ENCODE results near the gene FKBP5.

DNA sequence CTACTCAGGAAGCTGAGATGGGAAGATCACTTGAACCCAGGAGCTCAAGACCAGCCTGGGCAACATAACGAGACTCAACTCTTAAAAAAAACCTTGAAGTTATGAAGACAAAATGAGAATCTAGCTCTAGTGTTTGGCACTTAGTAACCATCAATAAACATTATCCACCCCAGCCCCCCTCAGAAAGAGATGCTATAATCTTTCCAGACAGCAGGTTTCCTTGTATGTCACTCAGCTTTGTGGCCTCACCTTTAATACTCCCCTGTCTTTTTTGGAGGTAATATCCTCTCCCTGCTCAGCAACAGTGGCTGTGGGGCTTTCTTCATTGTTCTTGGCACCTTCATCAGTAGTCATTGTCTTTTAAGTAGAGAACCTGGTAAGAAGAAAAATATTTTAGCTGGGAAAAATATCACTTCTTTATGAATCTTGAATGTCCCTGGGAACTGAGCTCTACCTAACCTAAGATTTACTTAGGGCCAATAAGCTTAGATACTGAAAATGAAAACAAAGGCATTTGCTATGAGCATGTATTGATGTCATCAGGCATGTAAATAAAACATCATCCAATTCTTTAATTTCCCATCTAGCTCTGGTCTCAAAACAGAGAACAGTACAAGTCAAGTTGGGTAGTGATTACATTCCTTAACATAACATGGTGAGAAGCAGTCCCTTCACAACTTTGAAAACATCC is 46.1 kb downstream of the FKBP5 start:
- TF ChIP-seq, protein P1, sequence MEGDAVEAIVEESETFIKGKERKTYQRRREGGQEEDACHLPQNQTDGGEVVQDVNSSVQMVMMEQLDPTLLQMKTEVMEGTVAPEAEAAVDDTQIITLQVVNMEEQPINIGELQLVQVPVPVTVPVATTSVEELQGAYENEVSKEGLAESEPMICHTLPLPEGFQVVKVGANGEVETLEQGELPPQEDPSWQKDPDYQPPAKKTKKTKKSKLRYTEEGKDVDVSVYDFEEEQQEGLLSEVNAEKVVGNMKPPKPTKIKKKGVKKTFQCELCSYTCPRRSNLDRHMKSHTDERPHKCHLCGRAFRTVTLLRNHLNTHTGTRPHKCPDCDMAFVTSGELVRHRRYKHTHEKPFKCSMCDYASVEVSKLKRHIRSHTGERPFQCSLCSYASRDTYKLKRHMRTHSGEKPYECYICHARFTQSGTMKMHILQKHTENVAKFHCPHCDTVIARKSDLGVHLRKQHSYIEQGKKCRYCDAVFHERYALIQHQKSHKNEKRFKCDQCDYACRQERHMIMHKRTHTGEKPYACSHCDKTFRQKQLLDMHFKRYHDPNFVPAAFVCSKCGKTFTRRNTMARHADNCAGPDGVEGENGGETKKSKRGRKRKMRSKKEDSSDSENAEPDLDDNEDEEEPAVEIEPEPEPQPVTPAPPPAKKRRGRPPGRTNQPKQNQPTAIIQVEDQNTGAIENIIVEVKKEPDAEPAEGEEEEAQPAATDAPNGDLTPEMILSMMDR (IDR thresholded peaks at IDR 0.05; ENCODE audit: low read length): no peak
- TF ChIP-seq EZH2 (optimal IDR thresholded peaks at IDR 0.05; ENCODE audit: low read depth, low read length) (no peak), EZH2phosphoT487 (IDR thresholded peaks at IDR 0.05; ENCODE audit: low read length) (no peak)

Measured in MM.1S (cell line).